Nephron progenitor cell (in vitro differentiated cells): ENCODE data around the gene SLC22A31.

Source experiments
- DNase-seq: peaks from one replicate; pipeline ENCODE4 v3.0.0; 2021
- H3K27ac Mint-ChIP-seq: 2 replicates; pipeline ENCODE4 v1.8.0; 2021; ENCODE audit warnings: mild to moderate bottlenecking, moderate library complexity, mixed read lengths
- H3K27me3 Mint-ChIP-seq: 2 replicates; pipeline ENCODE4 v1.8.0; 2021; ENCODE audit warnings: mild to moderate bottlenecking, low read depth, mixed read lengths; ENCODE audit not compliant: poor library complexity
- H3K36me3 Mint-ChIP-seq: 2 replicates; pipeline ENCODE4 v1.8.0; 2021; ENCODE audit warnings: low read depth, mixed read lengths
- H3K4me1 Mint-ChIP-seq: 2 replicates; pipeline ENCODE4 v1.8.0; 2021; ENCODE audit warnings: mixed read lengths
- H3K4me3 Mint-ChIP-seq: 2 replicates; pipeline ENCODE4 v1.8.0; 2021; ENCODE audit warnings: mild to moderate bottlenecking, moderate library complexity, mixed read lengths
- H3K9me3 Mint-ChIP-seq: 2 replicates; pipeline ENCODE4 v1.8.0; 2021; ENCODE audit warnings: mild to moderate bottlenecking, moderate library complexity, mixed read lengths
- TF ChIP-seq, protein P1 (sequence below): fragments of 200-600 bp; sonication (generic); IDR thresholded peaks from 2 replicates; pipeline ENCODE4 v1.5.0; 2021; ENCODE audit warnings: antibody characterized with exemption

The SLC22A31 gene

DNA sequence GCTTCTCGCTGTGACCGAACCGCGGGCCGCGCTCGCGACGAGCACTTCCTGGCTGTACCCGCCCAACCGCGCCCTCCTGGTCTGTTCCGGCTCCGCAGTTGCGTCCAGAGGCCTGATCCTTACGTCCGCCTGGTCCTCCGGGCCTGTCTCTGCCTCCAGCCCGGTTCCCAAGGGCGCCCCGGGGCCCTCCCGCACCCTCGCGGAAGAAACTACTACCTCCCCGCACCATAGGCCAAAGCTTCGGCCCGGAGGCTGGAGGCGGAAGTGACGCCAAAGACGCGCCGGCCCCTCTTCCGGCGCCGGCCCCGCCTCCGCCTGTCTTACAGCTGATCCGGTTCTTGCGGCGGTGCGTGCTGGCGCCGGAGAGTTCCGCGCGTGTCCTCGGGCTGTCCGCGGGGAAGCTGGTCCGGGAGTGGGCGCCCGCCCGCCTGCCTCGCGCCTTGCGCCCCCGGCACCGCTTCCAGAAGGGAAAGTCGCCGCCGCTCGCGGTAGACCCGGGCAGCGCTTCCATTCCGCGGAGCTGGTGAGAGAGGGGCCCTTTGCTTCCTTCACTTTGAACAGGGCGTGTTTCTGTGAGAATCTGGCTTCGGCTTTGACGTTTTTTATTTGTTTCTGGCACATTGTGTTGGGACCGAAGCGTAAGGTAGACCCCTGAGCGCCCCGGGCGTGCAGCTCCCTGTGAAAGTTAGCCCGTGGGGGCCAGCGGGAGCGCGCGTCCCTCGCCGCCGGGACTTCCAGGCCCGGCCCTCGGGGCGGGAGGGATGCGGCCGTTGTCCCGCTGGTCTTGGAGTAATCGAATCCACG lies 17.3 kb upstream of the SLC22A31 start, which contains the start of gene ZNF778:
ZNF778 (plus strand) TSS at position 316 of the 804 bp plus-strand sequence. CDS start 3,425 bp downstream, outside the sequence.
- Mint-ChIP-seq H3K27ac (peak within 1 kb of the TSS; percentile 87), H3K9me3 (no peaks in the 10 kb centered on the region), H3K27me3 (peaks cover 18% of the 10 kb centered on the region), H3K4me3 (peak within 1 kb of the TSS; percentile 91), H3K4me1 (peaks cover 21% of the 10 kb centered on the region), H3K36me3 (peaks cover 14% of the 10 kb centered on the region)
- TF ChIP-seq, protein P1, sequence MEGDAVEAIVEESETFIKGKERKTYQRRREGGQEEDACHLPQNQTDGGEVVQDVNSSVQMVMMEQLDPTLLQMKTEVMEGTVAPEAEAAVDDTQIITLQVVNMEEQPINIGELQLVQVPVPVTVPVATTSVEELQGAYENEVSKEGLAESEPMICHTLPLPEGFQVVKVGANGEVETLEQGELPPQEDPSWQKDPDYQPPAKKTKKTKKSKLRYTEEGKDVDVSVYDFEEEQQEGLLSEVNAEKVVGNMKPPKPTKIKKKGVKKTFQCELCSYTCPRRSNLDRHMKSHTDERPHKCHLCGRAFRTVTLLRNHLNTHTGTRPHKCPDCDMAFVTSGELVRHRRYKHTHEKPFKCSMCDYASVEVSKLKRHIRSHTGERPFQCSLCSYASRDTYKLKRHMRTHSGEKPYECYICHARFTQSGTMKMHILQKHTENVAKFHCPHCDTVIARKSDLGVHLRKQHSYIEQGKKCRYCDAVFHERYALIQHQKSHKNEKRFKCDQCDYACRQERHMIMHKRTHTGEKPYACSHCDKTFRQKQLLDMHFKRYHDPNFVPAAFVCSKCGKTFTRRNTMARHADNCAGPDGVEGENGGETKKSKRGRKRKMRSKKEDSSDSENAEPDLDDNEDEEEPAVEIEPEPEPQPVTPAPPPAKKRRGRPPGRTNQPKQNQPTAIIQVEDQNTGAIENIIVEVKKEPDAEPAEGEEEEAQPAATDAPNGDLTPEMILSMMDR: no peak
- peak; percentile 80 for DNase-seq

DNA sequence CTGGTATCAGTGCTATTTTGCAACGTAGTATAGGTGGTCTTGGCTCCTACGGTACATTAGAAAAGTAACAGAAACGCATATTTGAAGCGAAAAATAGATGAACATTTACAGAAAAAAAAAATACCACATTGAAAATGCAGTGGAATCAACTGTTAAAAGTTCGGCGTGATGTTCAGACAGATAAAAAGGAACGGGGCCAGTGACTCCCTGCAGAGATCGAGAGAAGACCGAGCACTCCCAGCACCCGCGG lies 16.7 kb upstream of the SLC22A31 start:
- Mint-ChIP-seq H3K27ac (peak overlapping the region; percentile 87), H3K4me1 (peaks cover 21% of the 10 kb centered on the region), H3K27me3 (peaks cover 23% of the 10 kb centered on the region), H3K4me3 (peak overlapping the region; percentile 91), H3K9me3 (no peaks in the 10 kb centered on the region), H3K36me3 (peaks cover 8% of the 10 kb centered on the region)
- DNase-seq: no peak
- TF ChIP-seq, protein P1: no peak

DNA sequence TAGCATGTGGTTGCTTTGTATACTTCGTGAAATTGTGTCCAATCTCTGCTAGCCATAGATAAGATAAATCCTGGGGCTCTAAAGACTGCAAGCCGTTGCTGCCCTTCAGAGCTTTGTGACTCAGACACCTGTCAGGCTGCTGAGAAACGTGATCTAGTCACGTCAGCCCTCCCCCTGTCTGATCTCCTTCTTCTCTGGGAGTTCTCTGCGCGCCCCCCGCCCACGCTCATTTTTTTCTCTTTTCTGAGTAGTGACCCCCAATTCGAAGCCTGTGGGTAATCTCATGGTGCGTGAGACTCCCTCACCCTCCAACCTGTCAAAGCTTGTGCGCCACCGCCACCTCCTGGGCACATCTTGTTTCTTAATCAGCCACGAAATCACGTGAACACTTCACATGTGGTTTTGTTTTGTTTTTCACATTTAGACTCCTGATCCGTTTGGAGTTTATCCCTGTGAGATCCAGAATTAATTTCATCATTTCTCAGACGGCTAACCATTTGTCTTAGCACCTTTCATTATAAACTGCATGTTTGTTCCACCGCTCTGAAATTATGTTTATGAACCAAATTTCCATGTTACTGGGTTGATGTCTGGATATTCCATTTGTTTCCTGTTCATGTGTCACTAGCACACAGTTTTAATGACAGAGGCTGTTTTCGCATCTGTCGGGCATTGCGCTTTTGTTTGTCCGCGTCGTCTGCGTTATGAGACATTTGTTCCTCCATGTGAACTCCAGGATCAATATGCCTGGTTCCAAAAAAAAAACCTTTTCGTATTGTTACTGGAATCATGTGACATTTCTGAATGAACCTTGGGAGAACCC lies 16.2 kb upstream of the SLC22A31 start:
- Mint-ChIP-seq H3K36me3 (peaks cover 3% of the 10 kb centered on the region), H3K9me3 (no peaks in the 10 kb centered on the region), H3K27me3 (peaks cover 24% of the 10 kb centered on the region), H3K27ac (peak overlapping the region; percentile 87), H3K4me3 (peak overlapping the region; percentile 91), H3K4me1 (peaks cover 21% of the 10 kb centered on the region)
- peak; percentile 76 for DNase-seq
- TF ChIP-seq, protein P1: peak; percentile 68

DNA sequence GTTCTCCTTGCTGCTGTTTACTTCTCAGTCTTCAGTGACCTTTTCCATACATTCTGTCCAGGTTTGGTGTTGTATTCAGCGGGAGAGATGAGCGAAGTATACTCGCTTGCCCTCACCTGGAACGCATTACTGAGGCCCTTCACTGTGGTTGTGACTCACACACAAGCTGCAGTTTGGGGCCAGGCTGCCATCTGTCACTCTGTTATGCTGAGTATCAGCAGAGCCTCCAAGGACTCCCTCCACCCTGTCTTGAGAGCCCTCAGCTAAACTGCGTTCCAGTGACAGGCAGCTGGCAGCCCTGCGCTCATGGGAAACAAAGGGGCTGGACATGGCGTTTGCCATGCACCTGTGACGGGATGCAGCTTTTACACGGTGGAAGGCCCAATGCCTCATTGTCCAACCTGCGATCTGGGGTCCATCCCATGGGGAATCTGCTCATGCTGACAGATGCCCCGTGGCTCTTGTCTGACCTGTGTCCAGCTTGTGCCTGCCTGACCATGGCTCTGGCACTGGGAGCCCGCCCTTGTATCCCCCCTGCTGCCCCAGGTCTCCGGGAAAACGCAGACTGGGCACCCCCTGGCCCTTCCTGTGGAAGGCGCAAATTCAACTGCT lies 10.7 kb upstream of the SLC22A31 start:
- Mint-ChIP-seq H3K27me3 (peaks cover 68% of the 10 kb centered on the region), H3K4me3 (no peak overlapping the region), H3K9me3 (no peaks in the 10 kb centered on the region), H3K4me1 (no peaks in the 10 kb centered on the region), H3K36me3 (no peaks in the 10 kb centered on the region), H3K27ac (no peak overlapping the region)
- TF ChIP-seq, protein P1: no peak
- DNase-seq: no peak

DNA sequence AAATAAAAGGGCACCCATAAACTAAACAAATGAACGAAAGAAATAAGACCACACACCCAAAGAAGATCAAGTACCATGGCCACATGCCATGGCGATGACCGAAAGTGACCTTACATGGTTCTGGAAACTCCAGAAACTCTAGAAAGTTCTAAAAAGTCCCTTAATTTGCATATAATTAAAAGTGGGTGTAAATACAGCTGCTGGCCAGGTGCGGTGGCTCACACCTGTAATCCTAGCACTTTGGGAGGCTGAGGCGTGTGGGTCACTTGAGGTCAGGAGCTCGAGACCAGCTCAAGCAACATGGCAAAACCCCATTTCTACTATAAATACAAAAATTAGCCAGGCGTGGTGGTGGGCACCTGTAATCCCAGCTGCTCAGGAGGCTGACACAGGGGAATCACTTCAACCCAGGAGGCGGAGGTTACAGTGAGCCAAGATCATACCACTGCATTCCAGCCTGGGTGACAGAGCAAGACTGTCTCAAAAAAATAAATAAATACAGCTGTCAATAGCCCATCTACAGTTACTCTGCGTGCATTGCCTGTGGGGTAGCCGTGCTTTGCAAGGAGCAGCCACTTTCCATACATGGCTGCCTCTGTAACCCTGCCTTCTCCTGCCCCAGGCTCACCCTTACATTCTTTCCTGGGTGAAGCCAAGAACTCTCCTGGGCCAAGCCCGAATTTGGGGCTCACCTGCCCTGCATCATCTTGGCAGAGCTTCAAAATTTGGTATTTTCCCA lies 10.0 kb upstream of the SLC22A31 start:
- no peak for DNase-seq
- no peak overlapping the region for H3K4me3 Mint-ChIP-seq
- TF ChIP-seq, protein P1: no peak
- no peaks in the 10 kb centered on the region for H3K9me3 Mint-ChIP-seq
- H3K4me1 Mint-ChIP-seq: no peaks in the 10 kb centered on the region
- no peaks in the 10 kb centered on the region for H3K36me3 Mint-ChIP-seq
- H3K27me3 Mint-ChIP-seq: peaks cover 71% of the 10 kb centered on the region
- no peak overlapping the region for H3K27ac Mint-ChIP-seq
